ENCODE data around the gene MEIOB.

GRCh38 chr16:1900452-1900774 is 28.4 kb upstream of the MEIOB start:
- TF ChIP-seq ZNF565 (CRISPR knock-in tag; conservative IDR thresholded peaks at IDR 0.05; ENCODE audit: low read depth) (no peak), ZFP3 (CRISPR knock-in tag; IDR thresholded peaks at IDR 0.05) (no peak), BACH2 (CRISPR knock-in tag; IDR thresholded peaks at IDR 0.05; ENCODE audit: borderline replicate concordance) (no peak), ISL1 (CRISPR knock-in tag; IDR thresholded peaks at IDR 0.05) (no peak), OSR1 (CRISPR knock-in tag; IDR thresholded peaks at IDR 0.05) (no peak), ARNTL (CRISPR knock-in tag; IDR thresholded peaks at IDR 0.05; ENCODE audit: borderline replicate concordance, low read depth) (no peak), ZFP30 (CRISPR knock-in tag; IDR thresholded peaks at IDR 0.05) (no peak), PATZ1 (CRISPR knock-in tag; IDR thresholded peaks at IDR 0.05; ENCODE audit: borderline replicate concordance) (no peak), ZNF70 (CRISPR knock-in tag; IDR thresholded peaks at IDR 0.05) (no peak), SNAI2 (CRISPR knock-in tag; IDR thresholded peaks at IDR 0.05) (no peak), ZNF8 (CRISPR knock-in tag; IDR thresholded peaks at IDR 0.05) (no peak)
- TF ChIP-seq, protein P1, sequence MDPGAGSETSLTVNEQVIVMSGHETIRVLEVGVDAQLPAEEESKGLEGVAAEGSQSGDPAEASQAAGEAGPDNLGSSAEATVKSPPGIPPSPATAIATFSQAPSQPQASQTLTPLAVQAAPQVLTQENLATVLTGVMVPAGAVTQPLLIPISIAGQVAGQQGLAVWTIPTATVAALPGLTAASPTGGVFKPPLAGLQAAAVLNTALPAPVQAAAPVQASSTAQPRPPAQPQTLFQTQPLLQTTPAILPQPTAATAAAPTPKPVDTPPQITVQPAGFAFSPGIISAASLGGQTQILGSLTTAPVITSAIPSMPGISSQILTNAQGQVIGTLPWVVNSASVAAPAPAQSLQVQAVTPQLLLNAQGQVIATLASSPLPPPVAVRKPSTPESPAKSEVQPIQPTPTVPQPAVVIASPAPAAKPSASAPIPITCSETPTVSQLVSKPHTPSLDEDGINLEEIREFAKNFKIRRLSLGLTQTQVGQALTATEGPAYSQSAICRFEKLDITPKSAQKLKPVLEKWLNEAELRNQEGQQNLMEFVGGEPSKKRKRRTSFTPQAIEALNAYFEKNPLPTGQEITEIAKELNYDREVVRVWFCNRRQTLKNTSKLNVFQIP (CRISPR knock-in tag; IDR thresholded peaks at IDR 0.05; ENCODE audit: borderline replicate concordance, low read depth) = no peak
